Activated naive CD4-positive, alpha-beta T cell treated with anti-CD3 and anti-CD28 coated beads, Interleukin-2, amount 10 ng/mL, durations not matched to agents 5 hours and 36 hours (primary cell): ENCODE measurements around the gene C12orf42. TPM values are rescaled to one million over a fixed set of nuclear protein-coding genes. Genes with fewer than 3 reads are reported as not detected.

ENCODE experiments used
- total RNA-seq, 2 experiments: library from RNA; stranded (reverse); gene quantifications; one replicate each; pipeline ENCODE4 v1.2.3, GENCODE V29; 2021

The C12orf42 gene
- 1 to 10 TPM in 1 of 2 experiments, under 1 TPM in 1; 0.98 to 1.3 TPM for total RNA-seq

GRCh38 chr12:103495469-103496456 is at the start of gene C12orf42:
C12orf42 (minus strand) TSS chr12:103495968; CDS start chr12:103478426, 17,542 bp downstream.

Other genes starting within 250 kb of the C12orf42 start
- gene STAB2, start 91.3 kb upstream of the C12orf42 start, total RNA-seq = not detected